ENCODE data around the gene CYB561. TPM values are rescaled to one million over a fixed set of nuclear protein-coding genes. Genes with fewer than 3 reads are reported as not detected.
A peak's percentile ranks its signal among the peaks of the same experiment; 100 is the strongest.

Gene CYB561
- total and polyA plus RNA-seq, 8 donors: 54.0 to 79.3 (median 63.4) TPM

DNA sequence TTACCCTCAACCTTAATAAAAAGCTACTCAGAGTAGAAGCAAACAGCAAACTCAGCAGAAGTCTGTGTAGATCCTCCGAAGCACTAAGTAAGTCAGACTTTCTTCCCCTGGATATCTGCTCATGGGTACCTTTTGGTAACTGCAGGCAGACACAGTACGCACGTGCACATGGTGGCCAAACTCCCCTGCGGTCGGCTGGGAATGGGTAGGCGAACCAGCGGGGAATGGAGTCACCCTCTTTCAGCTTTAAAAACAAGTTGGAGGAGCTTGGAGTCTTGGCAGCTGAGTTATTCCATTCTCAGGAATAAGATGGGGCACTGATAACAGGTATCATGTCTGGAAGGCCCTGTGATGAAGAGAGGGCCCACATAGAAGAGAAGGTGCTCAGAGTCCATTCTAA lies 16.3 kb downstream of the CYB561 start:
- H3K27ac ChIP-seq: no peak overlapping the region
- TF ChIP-seq, protein P1, sequence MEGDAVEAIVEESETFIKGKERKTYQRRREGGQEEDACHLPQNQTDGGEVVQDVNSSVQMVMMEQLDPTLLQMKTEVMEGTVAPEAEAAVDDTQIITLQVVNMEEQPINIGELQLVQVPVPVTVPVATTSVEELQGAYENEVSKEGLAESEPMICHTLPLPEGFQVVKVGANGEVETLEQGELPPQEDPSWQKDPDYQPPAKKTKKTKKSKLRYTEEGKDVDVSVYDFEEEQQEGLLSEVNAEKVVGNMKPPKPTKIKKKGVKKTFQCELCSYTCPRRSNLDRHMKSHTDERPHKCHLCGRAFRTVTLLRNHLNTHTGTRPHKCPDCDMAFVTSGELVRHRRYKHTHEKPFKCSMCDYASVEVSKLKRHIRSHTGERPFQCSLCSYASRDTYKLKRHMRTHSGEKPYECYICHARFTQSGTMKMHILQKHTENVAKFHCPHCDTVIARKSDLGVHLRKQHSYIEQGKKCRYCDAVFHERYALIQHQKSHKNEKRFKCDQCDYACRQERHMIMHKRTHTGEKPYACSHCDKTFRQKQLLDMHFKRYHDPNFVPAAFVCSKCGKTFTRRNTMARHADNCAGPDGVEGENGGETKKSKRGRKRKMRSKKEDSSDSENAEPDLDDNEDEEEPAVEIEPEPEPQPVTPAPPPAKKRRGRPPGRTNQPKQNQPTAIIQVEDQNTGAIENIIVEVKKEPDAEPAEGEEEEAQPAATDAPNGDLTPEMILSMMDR (IDR thresholded peaks at IDR 0.05): no peak
- FAIRE-seq (no peak), DNase-seq (peak in 1 of 6 donors; percentile 40), ATAC-seq (no peak)
- H3K4me3 ChIP-seq: no peak overlapping the region
- H3K36me3 ChIP-seq: no peaks in the 10 kb centered on the region
- no peaks in the 10 kb centered on the region for H3K9me3 ChIP-seq
- WGBS, 2 donors: 88 to 95% methylated on average over 7 of the region's 7 CpGs
- H3K27me3 ChIP-seq: no peaks in the 10 kb centered on the region
- H3K4me1 ChIP-seq: peaks cover 13 to 31% (median 17%) of the 10 kb centered on the region in 3 donors
- intact Hi-C loops (cut with DNase I): loop anchor here in 2 of 3 donors (5.0 to 10.0 kb wide), 4 partner anchors 48 to 275 kb away; partner anchors contain the start of genes ACE (in 1 of the 2) and LIMD2 (in 1 of the 2)

DNA sequence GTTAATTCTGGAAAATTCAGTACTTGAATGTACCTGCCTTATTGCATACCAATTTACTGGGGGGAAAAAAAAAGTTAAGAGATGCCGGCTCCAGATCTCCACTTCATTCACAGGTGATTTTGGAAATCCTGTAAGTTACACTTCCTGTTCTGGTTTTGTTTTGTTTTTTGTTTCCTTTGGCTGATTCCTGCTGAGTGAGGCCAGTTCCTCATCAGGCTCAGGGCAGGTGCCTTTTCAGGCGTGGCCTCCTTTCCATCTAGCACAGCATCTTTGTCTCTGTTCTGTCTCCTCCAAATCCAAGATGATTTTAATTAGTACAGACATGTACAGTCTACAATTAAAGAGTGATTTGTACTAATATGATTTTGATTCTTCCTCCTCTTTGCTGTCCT lies 19.2 kb downstream of the CYB561 start:
- FAIRE-seq: no peak
- WGBS, 2 donors: 67 to 71% methylated on average over 2 of the region's 2 CpGs

DNA sequence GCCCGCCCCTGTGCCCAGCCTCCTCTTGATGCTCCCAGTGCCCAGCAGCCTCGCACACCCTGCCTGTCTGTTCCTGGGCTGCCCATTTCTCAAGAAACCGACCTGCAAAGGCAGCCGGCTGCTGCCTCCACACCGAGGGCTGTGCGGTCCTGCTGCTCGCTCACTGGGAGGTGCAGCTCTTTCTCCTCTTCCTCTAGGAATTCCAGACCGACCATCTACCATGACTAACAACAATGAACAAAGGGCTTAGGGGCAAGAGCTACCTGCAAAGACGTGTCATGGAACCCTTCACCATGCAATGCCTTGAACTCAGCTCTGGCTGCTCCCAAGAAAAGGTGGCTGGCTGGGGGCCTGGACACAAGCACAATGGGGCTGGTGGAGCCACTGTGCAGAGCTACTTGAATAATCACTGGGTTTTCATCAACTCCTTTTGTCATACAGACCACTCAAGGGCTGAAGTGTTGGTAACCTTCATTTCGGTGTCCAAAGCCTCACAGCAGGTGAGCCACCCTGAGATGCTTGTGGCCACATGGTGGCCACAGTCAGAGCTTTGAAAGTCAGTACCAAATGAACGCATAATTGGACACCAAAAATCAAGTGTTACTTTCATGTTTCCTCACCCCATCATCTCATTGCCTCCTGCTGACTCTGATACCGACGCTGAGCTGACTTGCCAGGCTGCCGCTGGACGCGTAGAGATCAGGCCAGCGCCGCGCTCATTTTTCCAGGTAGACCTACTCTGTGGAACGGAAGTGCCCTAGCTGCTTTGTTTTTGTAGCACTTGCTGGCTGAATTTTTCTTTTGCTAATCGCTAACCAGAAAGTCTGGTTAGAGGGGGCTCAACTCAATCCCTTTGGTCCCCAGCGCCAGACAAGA lies 19.8 kb downstream of the CYB561 start:
- intact Hi-C loops (cut with DNase I): loop anchor here in 2 of 3 donors (5.0 to 10.0 kb wide), 3 partner anchors 51 to 186 kb away; partner anchors contain the start of gene ACE (in 1 of the 2)
- no peaks in the 10 kb centered on the region for H3K27me3 ChIP-seq
- no peaks in the 10 kb centered on the region for H3K36me3 ChIP-seq
- FAIRE-seq (no peak), DNase-seq (peak in 1 of 6 donors; percentile 35), ATAC-seq (no peak)
- no peaks in the 10 kb centered on the region for H3K9me3 ChIP-seq
- 78 to 79% methylated on average over 22 of the region's 22 CpGs for WGBS, 2 donors
- H3K4me3 ChIP-seq: no peak overlapping the region
- TF ChIP-seq, protein P1 (IDR thresholded peaks at IDR 0.05): no peak
- H3K27ac ChIP-seq: no peak overlapping the region
- no peaks in the 10 kb centered on the region for H3K4me1 ChIP-seq

More for the DNA sequence above, 19.2 kb downstream of the CYB561 start:
- Histone ChIP-seq H3K9me3 (no peaks in the 10 kb centered on the region), H3K4me1 (peaks cover 0 to 5% (median 0%) of the 10 kb centered on the region in 3 donors), H3K27ac (no peak overlapping the region), H3K27me3 (no peaks in the 10 kb centered on the region), H3K4me3 (no peak overlapping the region), H3K36me3 (no peaks in the 10 kb centered on the region)
- intact Hi-C loops (cut with DNase I): loop anchor here in 2 of 3 donors (5.0 to 10.0 kb wide), 3 partner anchors 50 to 185 kb away; partner anchors contain the start of gene ACE (in 1 of the 2)
- ATAC-seq (no peak), DNase-seq (no peak)
- TF ChIP-seq, protein P1 (IDR thresholded peaks at IDR 0.05): no peak

DNA sequence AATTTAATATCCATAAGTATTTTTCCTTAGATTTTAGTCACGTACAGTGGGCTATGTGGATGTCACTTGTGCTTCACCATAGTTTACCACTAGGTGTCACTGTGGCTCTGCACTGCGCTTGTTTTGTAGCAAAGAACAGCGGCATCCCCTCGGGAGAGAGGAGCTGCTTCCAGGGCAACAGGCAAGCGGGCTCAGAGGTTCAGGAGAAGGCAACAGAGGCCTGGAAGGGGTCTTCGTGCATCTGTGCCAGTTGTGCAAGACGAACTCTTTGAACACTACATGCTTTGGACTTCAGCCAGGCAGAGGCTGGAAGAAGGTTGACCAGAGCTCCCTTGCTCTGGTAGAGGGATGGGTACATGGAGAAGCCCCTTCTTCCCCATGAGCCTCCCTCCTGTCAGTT lies 20.6 kb downstream of the CYB561 start:
- Histone ChIP-seq H3K27ac (no peak overlapping the region), H3K4me3 (no peak overlapping the region), H3K36me3 (no peaks in the 10 kb centered on the region), H3K27me3 (no peaks in the 10 kb centered on the region), H3K9me3 (no peaks in the 10 kb centered on the region), H3K4me1 (no peaks in the 10 kb centered on the region)
- ATAC-seq (peak; percentile 78 to 97 (median 92)), DNase-seq (peak in 5 of 6 donors; percentile 56 to 79 (median 65)), FAIRE-seq (peak; percentile 80)
- WGBS, 2 donors: 1% methylated on average over 7 of the region's 7 CpGs
- intact Hi-C loops (cut with DNase I): loop anchor here in 2 of 3 donors (5.0 to 10.0 kb wide), 3 partner anchors 52 to 187 kb away; partner anchors contain the start of gene ACE (in 1 of the 2)
- TF ChIP-seq, protein P1 (IDR thresholded peaks at IDR 0.05): peak; percentile 83 to 95 (median 91)
